AG04450 (cell line): Measurements from ENCODE around the gene SOWAHC. TPM values are rescaled to one million over a fixed set of nuclear protein-coding genes. Genes with fewer than 3 reads are reported as not detected.

Experiments used
- CTCF ChIA-PET: fragments of 300-600, 350-600 bp; formaldehyde crosslinking; extraction: SDS; loops from one replicate; lab custom pipeline; 2022; ENCODE audit warnings: antibody characterized with exemption, inconsistent platforms; lab: Charles Lee
- POLR2A ChIA-PET: fragments of 350-600 bp; formaldehyde crosslinking; extraction: SDS; loops from one replicate; lab custom pipeline; 2021; ENCODE audit warnings: antibody characterized with exemption, inconsistent platforms; lab: Yijun Ruan, JAX
- DNase-seq: peaks from one replicate; pipeline ENCODE4 v3.0.0-alpha.2; 2011; ENCODE audit warnings: low read depth, low spot score
- H3K27ac ChIP-seq: one replicate; pipeline ENCODE4 v1.5.1; 2012; ENCODE audit warnings: low read depth, low read length, control low read depth
- H3K27me3 ChIP-seq: one replicate; pipeline ENCODE4 v1.6.0; 2012; ENCODE audit warnings: low read length; ENCODE audit not compliant: control insufficient read depth, insufficient read depth
- H3K4me3 ChIP-seq: 2 replicates; pipeline ENCODE4 v1.5.1; 2011; ENCODE audit warnings: mild to moderate bottlenecking, low read depth, low read length, control low read depth
- H3K9me3 ChIP-seq: 2 replicates; pipeline ENCODE4 v1.5.1; 2012; ENCODE audit warnings: low read length; ENCODE audit not compliant: control insufficient read depth, insufficient read depth
- polyA plus RNA-seq: library from polyadenylated mRNA; depleted of rRNA; stranded (reverse); fragments of >200 nt; gene quantifications from 2 replicates; pipeline ENCODE4 v1.2.3, GENCODE V29; 2011; rRNA removed
- TF ChIP-seq, protein P1 (sequence below): IDR thresholded peaks from 2 replicates; pipeline ENCODE4 v1.5.1; 2011; ENCODE audit warnings: low read depth, low read length, control low read depth, inconsistent platforms

Gene SOWAHC
- polyA plus RNA-seq, 1 experiment: 4.6 TPM

DNA sequence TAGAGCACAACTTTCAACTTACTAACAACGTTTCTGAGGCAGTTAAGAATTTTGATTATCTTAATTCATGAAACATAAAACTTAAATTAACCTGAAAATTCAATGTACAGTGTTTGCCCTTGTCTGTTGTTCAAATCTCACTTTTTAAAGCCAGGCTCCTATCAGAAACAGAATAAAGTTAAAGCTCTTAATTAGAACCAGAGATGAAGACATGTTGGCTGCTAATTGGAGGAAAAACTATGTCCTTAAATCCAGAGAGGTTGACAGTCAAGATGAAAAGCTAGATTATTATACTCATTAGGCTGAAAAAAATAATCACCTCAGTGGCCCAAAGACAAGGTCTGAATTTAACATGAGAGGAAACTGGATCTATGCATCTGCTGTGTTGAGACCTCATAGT, 52.3 kb downstream of the SOWAHC start:
- Histone ChIP-seq H3K4me3 (no peak overlapping the region), H3K9me3 (no peaks in the 10 kb centered on the region), H3K27ac (no peak overlapping the region), H3K27me3 (peaks cover 36% of the 10 kb centered on the region)
- CTCF ChIA-PET: no interaction called here
- TF ChIP-seq, protein P1, sequence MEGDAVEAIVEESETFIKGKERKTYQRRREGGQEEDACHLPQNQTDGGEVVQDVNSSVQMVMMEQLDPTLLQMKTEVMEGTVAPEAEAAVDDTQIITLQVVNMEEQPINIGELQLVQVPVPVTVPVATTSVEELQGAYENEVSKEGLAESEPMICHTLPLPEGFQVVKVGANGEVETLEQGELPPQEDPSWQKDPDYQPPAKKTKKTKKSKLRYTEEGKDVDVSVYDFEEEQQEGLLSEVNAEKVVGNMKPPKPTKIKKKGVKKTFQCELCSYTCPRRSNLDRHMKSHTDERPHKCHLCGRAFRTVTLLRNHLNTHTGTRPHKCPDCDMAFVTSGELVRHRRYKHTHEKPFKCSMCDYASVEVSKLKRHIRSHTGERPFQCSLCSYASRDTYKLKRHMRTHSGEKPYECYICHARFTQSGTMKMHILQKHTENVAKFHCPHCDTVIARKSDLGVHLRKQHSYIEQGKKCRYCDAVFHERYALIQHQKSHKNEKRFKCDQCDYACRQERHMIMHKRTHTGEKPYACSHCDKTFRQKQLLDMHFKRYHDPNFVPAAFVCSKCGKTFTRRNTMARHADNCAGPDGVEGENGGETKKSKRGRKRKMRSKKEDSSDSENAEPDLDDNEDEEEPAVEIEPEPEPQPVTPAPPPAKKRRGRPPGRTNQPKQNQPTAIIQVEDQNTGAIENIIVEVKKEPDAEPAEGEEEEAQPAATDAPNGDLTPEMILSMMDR: no peak
- DNase-seq: no peak
- POLR2A ChIA-PET: no interaction called here

Other genes starting within 250 kb of the SOWAHC start
- 81.6 and 105 TPM in 2 replicates for gene SEPTIN10, start 398 bp upstream of the SOWAHC start, polyA plus RNA-seq
- gene RGPD5, start 179.9 kb downstream of the SOWAHC start, polyA plus RNA-seq: 4.8 and 8.3 TPM in 2 replicates